ENCODE results near the gene PLEKHH2. TPM values are rescaled to one million over a fixed set of nuclear protein-coding genes. Genes with fewer than 3 reads are reported as not detected.

Gene PLEKHH2
- polyA plus RNA-seq, 3 donors, result not detected

DNA sequence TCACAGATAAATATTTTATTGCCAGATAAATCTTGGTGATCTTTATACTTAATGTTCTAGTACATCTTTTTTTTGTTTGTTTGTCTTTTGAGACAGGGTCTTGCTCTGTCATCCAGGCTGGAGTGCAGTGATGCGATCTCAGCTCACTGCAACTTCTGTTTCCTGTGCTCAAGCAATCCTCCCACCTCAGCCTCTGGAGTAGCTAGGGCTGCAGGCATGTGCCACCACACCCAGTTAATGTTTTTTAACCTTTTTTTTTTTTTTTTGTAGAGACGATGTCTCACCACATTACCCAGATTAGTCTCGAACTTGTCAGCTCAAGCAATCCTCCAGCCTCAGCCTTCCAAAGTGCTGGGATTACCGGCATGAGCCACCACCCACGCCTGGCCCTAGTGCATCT is 48.3 kb downstream of the PLEKHH2 start:
- H3K36me3 Mint-ChIP-seq, result no peaks in the 10 kb centered on the region
- no peak for DNase-seq
- no peaks in the 10 kb centered on the region for H3K79me2 ChIP-seq (ENCODE audit: insufficient read depth, low read length)
- H3K4me3 Mint-ChIP-seq, result no peak overlapping the region
- H3K27me3 ChIP-seq (ENCODE audit: control insufficient read depth in 2 of 2, insufficient read depth in 2 of 2, low read length in 2 of 2), result peaks cover 0 to 9% of the 10 kb centered on the region in 2 donors
- H2AFZ ChIP-seq (ENCODE audit: insufficient read depth, low read depth, low read length, poor library complexity, severe bottlenecking), result no peak overlapping the region
- intact Hi-C loops (cut with micrococcal nuclease), result no loop called here
- no CpG with 5 or more reads among the region's 5 CpGs for WGBS (ENCODE audit: insufficient coverage)
- no peaks in the 10 kb centered on the region for H3K9me3 ChIP-seq (replicated peaks in 1 of 2; ENCODE audit: control insufficient read depth in 1 of 2, insufficient read depth in 1 of 2, low read length in 2 of 2)
- peaks cover 5 to 23% (median 9%) of the 10 kb centered on the region in 3 donors for H3K27me3 Mint-ChIP-seq (ENCODE audit: low read depth in 3 of 3)
- H3K27ac ChIP-seq (ENCODE audit: low read depth in 1 of 2, low read length in 2 of 2), result no peak overlapping the region
- peaks cover 0 to 5% (median 2%) of the 10 kb centered on the region in 7 donors for H3K9me3 Mint-ChIP-seq
- H4K20me1 ChIP-seq (ENCODE audit: insufficient read depth, low read length), result no peaks in the 10 kb centered on the region
- no peaks in the 10 kb centered on the region for H3K4me1 ChIP-seq (ENCODE audit: control insufficient read depth in 1 of 2, insufficient read depth in 2 of 2, low read length in 2 of 2)
- H3K4me2 ChIP-seq (replicated peaks; ENCODE audit: extremely low read depth, low read length, poor library complexity, severe bottlenecking), result no peak overlapping the region
- H3K36me3 ChIP-seq (replicated peaks in 1 of 2; ENCODE audit: control insufficient read depth in 1 of 2, insufficient read depth in 2 of 2, low read length in 2 of 2), result no peaks in the 10 kb centered on the region
- no peak overlapping the region for H3K9ac ChIP-seq (ENCODE audit: insufficient read depth, low read length, poor library complexity, severe bottlenecking)
- no peak overlapping the region for H3K27ac Mint-ChIP-seq
- H3K4me1 Mint-ChIP-seq, result peaks cover 3% of the 10 kb centered on the region
- H3K4me3 ChIP-seq (replicated peaks in 1 of 3; ENCODE audit: low read depth in 2 of 3, low read length in 3 of 3), result no peak overlapping the region
- TF ChIP-seq, protein P1, sequence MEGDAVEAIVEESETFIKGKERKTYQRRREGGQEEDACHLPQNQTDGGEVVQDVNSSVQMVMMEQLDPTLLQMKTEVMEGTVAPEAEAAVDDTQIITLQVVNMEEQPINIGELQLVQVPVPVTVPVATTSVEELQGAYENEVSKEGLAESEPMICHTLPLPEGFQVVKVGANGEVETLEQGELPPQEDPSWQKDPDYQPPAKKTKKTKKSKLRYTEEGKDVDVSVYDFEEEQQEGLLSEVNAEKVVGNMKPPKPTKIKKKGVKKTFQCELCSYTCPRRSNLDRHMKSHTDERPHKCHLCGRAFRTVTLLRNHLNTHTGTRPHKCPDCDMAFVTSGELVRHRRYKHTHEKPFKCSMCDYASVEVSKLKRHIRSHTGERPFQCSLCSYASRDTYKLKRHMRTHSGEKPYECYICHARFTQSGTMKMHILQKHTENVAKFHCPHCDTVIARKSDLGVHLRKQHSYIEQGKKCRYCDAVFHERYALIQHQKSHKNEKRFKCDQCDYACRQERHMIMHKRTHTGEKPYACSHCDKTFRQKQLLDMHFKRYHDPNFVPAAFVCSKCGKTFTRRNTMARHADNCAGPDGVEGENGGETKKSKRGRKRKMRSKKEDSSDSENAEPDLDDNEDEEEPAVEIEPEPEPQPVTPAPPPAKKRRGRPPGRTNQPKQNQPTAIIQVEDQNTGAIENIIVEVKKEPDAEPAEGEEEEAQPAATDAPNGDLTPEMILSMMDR (IDR thresholded peaks at IDR 0.05), result no peak

DNA sequence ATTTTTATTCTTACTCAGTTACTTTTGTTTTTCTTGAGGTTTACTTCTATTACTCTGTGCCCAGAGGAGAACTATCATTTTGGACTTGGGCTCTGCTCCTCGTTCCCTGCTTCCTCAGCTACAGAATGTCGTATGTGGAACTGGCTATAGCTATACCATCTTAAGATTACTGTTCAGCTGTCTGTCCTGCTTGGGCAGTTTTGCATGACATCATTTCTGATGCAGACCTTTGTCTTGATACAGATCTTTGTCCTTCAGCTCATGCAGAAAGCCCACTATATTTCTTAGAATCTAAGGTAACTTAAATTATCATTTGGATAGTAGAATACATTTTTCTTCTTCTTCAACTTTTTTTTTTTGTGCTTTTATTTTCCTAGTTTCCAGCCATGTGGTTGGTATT is 52.9 kb downstream of the PLEKHH2 start:
- no peaks in the 10 kb centered on the region for H3K36me3 Mint-ChIP-seq
- no peaks in the 10 kb centered on the region for H3K36me3 ChIP-seq (replicated peaks in 1 of 2; ENCODE audit: control insufficient read depth in 1 of 2, insufficient read depth in 2 of 2, low read length in 2 of 2)
- H3K27me3 ChIP-seq (ENCODE audit: control insufficient read depth in 2 of 2, insufficient read depth in 2 of 2, low read length in 2 of 2), result peaks cover 0 to 4% of the 10 kb centered on the region in 2 donors
- H3K9me3 Mint-ChIP-seq, result peaks cover 0 to 9% (median 5%) of the 10 kb centered on the region in 7 donors
- H3K27ac Mint-ChIP-seq, result no peak overlapping the region
- TF ChIP-seq, protein P1 (IDR thresholded peaks at IDR 0.05), result no peak
- no peak overlapping the region for H3K4me2 ChIP-seq (replicated peaks; ENCODE audit: extremely low read depth, low read length, poor library complexity, severe bottlenecking)
- no peak for DNase-seq
- no peaks in the 10 kb centered on the region for H3K79me2 ChIP-seq (ENCODE audit: insufficient read depth, low read length)
- no peak overlapping the region for H2AFZ ChIP-seq (ENCODE audit: insufficient read depth, low read depth, low read length, poor library complexity, severe bottlenecking)
- no peak overlapping the region for H3K9ac ChIP-seq (ENCODE audit: insufficient read depth, low read length, poor library complexity, severe bottlenecking)
- WGBS (ENCODE audit: insufficient coverage), result 92% methylated on average over 2 of the region's 2 CpGs
- intact Hi-C loops (cut with micrococcal nuclease), result no loop called here
- H3K27ac ChIP-seq (ENCODE audit: low read depth in 1 of 2, low read length in 2 of 2), result no peak overlapping the region
- H3K4me1 Mint-ChIP-seq, result peaks cover 3% of the 10 kb centered on the region
- H3K4me1 ChIP-seq (ENCODE audit: control insufficient read depth in 1 of 2, insufficient read depth in 2 of 2, low read length in 2 of 2), result no peaks in the 10 kb centered on the region
- H3K27me3 Mint-ChIP-seq (ENCODE audit: low read depth in 3 of 3), result peaks cover 4 to 7% (median 6%) of the 10 kb centered on the region in 3 donors
- H4K20me1 ChIP-seq (ENCODE audit: insufficient read depth, low read length), result no peaks in the 10 kb centered on the region
- no peak overlapping the region for H3K4me3 Mint-ChIP-seq
- no peak overlapping the region for H3K4me3 ChIP-seq (replicated peaks in 1 of 3; ENCODE audit: low read depth in 2 of 3, low read length in 3 of 3)
- peaks cover 0 to 2% of the 10 kb centered on the region in 2 donors for H3K9me3 ChIP-seq (replicated peaks in 1 of 2; ENCODE audit: control insufficient read depth in 1 of 2, insufficient read depth in 1 of 2, low read length in 2 of 2)

Measured in CD14-positive monocyte (primary cell).